ENCODE data around the gene CLDN14. TPM values are rescaled to one million over a fixed set of nuclear protein-coding genes. Genes with fewer than 3 reads are reported as not detected.

Gene CLDN14
- total RNA-seq, 1 donor from 2014 or later: 3.7 TPM

DNA sequence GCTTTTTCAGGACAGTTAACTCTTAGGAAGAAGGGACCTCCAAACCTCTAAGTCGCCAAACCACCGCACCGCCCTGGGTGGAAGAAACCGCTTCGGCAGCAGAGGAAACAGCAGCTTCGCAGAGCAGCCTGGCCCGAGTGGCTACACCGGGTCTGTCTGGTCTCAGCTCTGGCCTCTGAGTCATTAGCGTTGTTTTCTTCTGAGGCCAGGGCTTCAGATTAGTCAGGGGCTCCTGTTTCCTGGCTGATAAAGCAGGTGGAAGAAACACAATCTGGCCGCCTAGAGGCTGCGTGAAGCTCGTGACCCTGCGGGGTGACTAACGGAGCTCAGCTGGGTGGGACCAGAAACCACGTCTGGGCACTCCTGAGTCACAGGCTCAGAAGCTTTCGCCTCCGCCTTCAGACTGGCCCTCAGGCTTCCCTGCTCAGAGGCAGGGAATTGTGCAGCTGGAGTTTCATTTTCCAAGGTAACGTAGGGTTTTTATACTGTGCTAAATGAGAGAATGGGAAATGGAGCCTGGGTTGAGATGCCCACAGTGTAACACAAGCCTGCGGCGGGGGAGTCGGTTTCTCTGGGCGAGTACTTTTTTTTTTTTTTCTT lies 49.9 kb downstream of the CLDN14 start:
- peak overlapping the region; percentile 51 to 77 (median 76) for H3K4me3 ChIP-seq (ENCODE audit: low read length in 3 of 3)
- H3K36me3 ChIP-seq (ENCODE audit: control insufficient read depth in 3 of 3, insufficient read depth in 3 of 3, low read length in 3 of 3): no peaks in the 10 kb centered on the region
- H3K4me1 ChIP-seq (ENCODE audit: control insufficient read depth in 3 of 3, insufficient read depth in 3 of 3, low read length in 3 of 3): peaks cover 15 to 27% (median 23%) of the 10 kb centered on the region in 3 donors
- H3K27me3 ChIP-seq (ENCODE audit: control insufficient read depth in 3 of 3, insufficient read depth in 3 of 3, low read length in 3 of 3): no peaks in the 10 kb centered on the region
- no peaks in the 10 kb centered on the region for H3K9me3 ChIP-seq (ENCODE audit: control insufficient read depth in 3 of 3, low read length in 3 of 3)
- H3K27ac ChIP-seq (ENCODE audit: low read depth, low read length): peak overlapping the region; percentile 99
- H3K9ac ChIP-seq (ENCODE audit: low read depth in 1 of 3, low read length in 3 of 3): peak overlapping the region; percentile 78 to 96 (median 89)

GRCh38 chr21:36428761-36429432 lies 51.0 kb downstream of the CLDN14 start:
- Histone ChIP-seq H3K4me3 (ENCODE audit: low read length in 3 of 3) (peak overlapping the region in 2 of 3 donors; percentile 76 to 77), H3K9ac (ENCODE audit: low read depth in 1 of 3, low read length in 3 of 3) (peak overlapping the region in 2 of 3 donors; percentile 89 to 96), H3K27ac (ENCODE audit: low read depth, low read length) (peak overlapping the region; percentile 99), H3K27me3 (ENCODE audit: control insufficient read depth in 3 of 3, insufficient read depth in 3 of 3, low read length in 3 of 3) (no peaks in the 10 kb centered on the region), H3K36me3 (ENCODE audit: control insufficient read depth in 3 of 3, insufficient read depth in 3 of 3, low read length in 3 of 3) (no peaks in the 10 kb centered on the region), H3K9me3 (ENCODE audit: control insufficient read depth in 3 of 3, low read length in 3 of 3) (no peaks in the 10 kb centered on the region), H3K4me1 (ENCODE audit: control insufficient read depth in 3 of 3, insufficient read depth in 3 of 3, low read length in 3 of 3) (peaks cover 15 to 27% (median 23%) of the 10 kb centered on the region in 3 donors)

- H3K27ac ChIP-seq (ENCODE audit: low read depth, low read length): no peak overlapping the region
Observed at GRCh38 chr21:36427502-36427901, 52.4 kb downstream of the CLDN14 start.

GRCh38 chr21:36425286-36425685 lies 54.6 kb downstream of the CLDN14 start:
- H3K9ac ChIP-seq (ENCODE audit: low read depth in 1 of 3, low read length in 3 of 3): no peak overlapping the region
- no peaks in the 10 kb centered on the region for H3K9me3 ChIP-seq (ENCODE audit: control insufficient read depth in 3 of 3, low read length in 3 of 3)

More at GRCh38 chr21:36427502-36427901, 52.4 kb downstream of the CLDN14 start:
- no peaks in the 10 kb centered on the region for H3K36me3 ChIP-seq (ENCODE audit: control insufficient read depth in 3 of 3, insufficient read depth in 3 of 3, low read length in 3 of 3)
- H3K27me3 ChIP-seq (ENCODE audit: control insufficient read depth in 3 of 3, insufficient read depth in 3 of 3, low read length in 3 of 3): no peaks in the 10 kb centered on the region
- no peak overlapping the region for H3K9ac ChIP-seq (ENCODE audit: low read depth in 1 of 3, low read length in 3 of 3)
- H3K4me3 ChIP-seq (ENCODE audit: low read length in 3 of 3): no peak overlapping the region
- H3K9me3 ChIP-seq (ENCODE audit: control insufficient read depth in 3 of 3, low read length in 3 of 3): no peaks in the 10 kb centered on the region
- H3K4me1 ChIP-seq (ENCODE audit: control insufficient read depth in 3 of 3, insufficient read depth in 3 of 3, low read length in 3 of 3): peaks cover 15 to 27% (median 23%) of the 10 kb centered on the region in 3 donors

GRCh38 chr21:36424592-36424991 lies 55.3 kb downstream of the CLDN14 start:
- Histone ChIP-seq H3K9ac (ENCODE audit: low read depth in 1 of 3, low read length in 3 of 3) (no peak overlapping the region), H3K36me3 (ENCODE audit: control insufficient read depth in 3 of 3, insufficient read depth in 3 of 3, low read length in 3 of 3) (no peaks in the 10 kb centered on the region), H3K4me3 (ENCODE audit: low read length in 3 of 3) (no peak overlapping the region), H3K4me1 (ENCODE audit: control insufficient read depth in 3 of 3, insufficient read depth in 3 of 3, low read length in 3 of 3) (peaks cover 14 to 18% (median 14%) of the 10 kb centered on the region in 3 donors), H3K27ac (ENCODE audit: low read depth, low read length) (no peak overlapping the region), H3K27me3 (ENCODE audit: control insufficient read depth in 3 of 3, insufficient read depth in 3 of 3, low read length in 3 of 3) (no peaks in the 10 kb centered on the region), H3K9me3 (ENCODE audit: control insufficient read depth in 3 of 3, low read length in 3 of 3) (no peaks in the 10 kb centered on the region)

More at GRCh38 chr21:36425286-36425685, 54.6 kb downstream of the CLDN14 start:
- no peaks in the 10 kb centered on the region for H3K27me3 ChIP-seq (ENCODE audit: control insufficient read depth in 3 of 3, insufficient read depth in 3 of 3, low read length in 3 of 3)
- no peak overlapping the region for H3K4me3 ChIP-seq (ENCODE audit: low read length in 3 of 3)
- H3K27ac ChIP-seq (ENCODE audit: low read depth, low read length): no peak overlapping the region
- no peaks in the 10 kb centered on the region for H3K36me3 ChIP-seq (ENCODE audit: control insufficient read depth in 3 of 3, insufficient read depth in 3 of 3, low read length in 3 of 3)
- H3K4me1 ChIP-seq (ENCODE audit: control insufficient read depth in 3 of 3, insufficient read depth in 3 of 3, low read length in 3 of 3): peaks cover 11 to 16% (median 16%) of the 10 kb centered on the region in 3 donors

- Histone ChIP-seq H3K4me3 (ENCODE audit: low read length in 3 of 3) (no peak overlapping the region), H3K27ac (ENCODE audit: low read depth, low read length) (no peak overlapping the region), H3K4me1 (ENCODE audit: control insufficient read depth in 3 of 3, insufficient read depth in 3 of 3, low read length in 3 of 3) (peaks cover 7 to 12% (median 7%) of the 10 kb centered on the region in 3 donors), H3K9me3 (ENCODE audit: control insufficient read depth in 3 of 3, low read length in 3 of 3) (no peaks in the 10 kb centered on the region), H3K9ac (ENCODE audit: low read depth in 1 of 3, low read length in 3 of 3) (no peak overlapping the region), H3K27me3 (ENCODE audit: control insufficient read depth in 3 of 3, insufficient read depth in 3 of 3, low read length in 3 of 3) (no peaks in the 10 kb centered on the region), H3K36me3 (ENCODE audit: control insufficient read depth in 3 of 3, insufficient read depth in 3 of 3, low read length in 3 of 3) (no peaks in the 10 kb centered on the region)
Observed at GRCh38 chr21:36423771-36424433, 56.0 kb downstream of the CLDN14 start.

- H3K27me3 ChIP-seq (ENCODE audit: control insufficient read depth in 3 of 3, insufficient read depth in 3 of 3, low read length in 3 of 3): no peaks in the 10 kb centered on the region
- H3K36me3 ChIP-seq (ENCODE audit: control insufficient read depth in 3 of 3, insufficient read depth in 3 of 3, low read length in 3 of 3): no peaks in the 10 kb centered on the region
- H3K4me1 ChIP-seq (ENCODE audit: control insufficient read depth in 3 of 3, insufficient read depth in 3 of 3, low read length in 3 of 3): peaks cover 2 to 7% (median 5%) of the 10 kb centered on the region in 3 donors
- H3K4me3 ChIP-seq (ENCODE audit: low read length in 3 of 3): no peak overlapping the region
- no peaks in the 10 kb centered on the region for H3K9me3 ChIP-seq (ENCODE audit: control insufficient read depth in 3 of 3, low read length in 3 of 3)
- no peak overlapping the region for H3K9ac ChIP-seq (ENCODE audit: low read depth in 1 of 3, low read length in 3 of 3)
- no peak overlapping the region for H3K27ac ChIP-seq (ENCODE audit: low read depth, low read length)
Observed at GRCh38 chr21:36422279-36423098, 57.4 kb downstream of the CLDN14 start.

GRCh38 chr21:36420571-36421339 lies 59.2 kb downstream of the CLDN14 start:
- H3K36me3 ChIP-seq (ENCODE audit: control insufficient read depth in 3 of 3, insufficient read depth in 3 of 3, low read length in 3 of 3): peaks cover 2 to 6% (median 6%) of the 10 kb centered on the region in 3 donors
- no peak overlapping the region for H3K27ac ChIP-seq (ENCODE audit: low read depth, low read length)
- H3K27me3 ChIP-seq (ENCODE audit: control insufficient read depth in 3 of 3, insufficient read depth in 3 of 3, low read length in 3 of 3): no peaks in the 10 kb centered on the region
- peaks cover 2 to 7% (median 5%) of the 10 kb centered on the region in 3 donors for H3K4me1 ChIP-seq (ENCODE audit: control insufficient read depth in 3 of 3, insufficient read depth in 3 of 3, low read length in 3 of 3)
- H3K9me3 ChIP-seq (ENCODE audit: control insufficient read depth in 3 of 3, low read length in 3 of 3): no peaks in the 10 kb centered on the region
- no peak overlapping the region for H3K9ac ChIP-seq (ENCODE audit: low read depth in 1 of 3, low read length in 3 of 3)
- no peak overlapping the region for H3K4me3 ChIP-seq (ENCODE audit: low read length in 3 of 3)

DNA sequence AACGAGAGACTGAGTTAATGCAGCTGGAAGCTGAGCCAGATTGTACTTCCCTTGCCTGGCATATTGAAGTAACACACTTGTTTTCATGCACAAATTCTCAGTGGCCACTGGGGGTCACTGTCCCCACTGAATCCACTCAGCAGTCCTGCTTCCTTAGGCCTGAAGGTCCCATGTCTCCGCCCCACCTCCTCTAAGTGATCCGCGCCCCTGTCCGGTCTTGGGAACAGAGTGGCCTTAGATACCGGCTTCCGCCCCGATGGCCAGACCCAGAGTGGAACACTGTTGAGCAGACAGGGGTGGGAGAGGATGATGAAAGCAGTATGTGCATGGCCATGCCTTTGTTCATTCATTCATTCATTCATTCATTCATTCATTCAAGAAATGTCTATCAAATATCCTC lies 59.9 kb downstream of the CLDN14 start:
- Histone ChIP-seq H3K9me3 (ENCODE audit: control insufficient read depth in 3 of 3, low read length in 3 of 3) (no peaks in the 10 kb centered on the region), H3K4me3 (ENCODE audit: low read length in 3 of 3) (peak overlapping the region in 1 of 3 donors; percentile 0), H3K27me3 (ENCODE audit: control insufficient read depth in 3 of 3, insufficient read depth in 3 of 3, low read length in 3 of 3) (no peaks in the 10 kb centered on the region), H3K27ac (ENCODE audit: low read depth, low read length) (no peak overlapping the region), H3K9ac (ENCODE audit: low read depth in 1 of 3, low read length in 3 of 3) (no peak overlapping the region), H3K36me3 (ENCODE audit: control insufficient read depth in 3 of 3, insufficient read depth in 3 of 3, low read length in 3 of 3) (peaks cover 2 to 10% (median 6%) of the 10 kb centered on the region in 3 donors), H3K4me1 (ENCODE audit: control insufficient read depth in 3 of 3, insufficient read depth in 3 of 3, low read length in 3 of 3) (peaks cover 2 to 7% (median 5%) of the 10 kb centered on the region in 3 donors)

Measured in skeletal muscle tissue (tissue), 4 donors.